ENCODE data around the gene BBS9. TPM values are rescaled to one million over a fixed set of nuclear protein-coding genes. Genes with fewer than 3 reads are reported as not detected.

Gene BBS9
- total and polyA plus RNA-seq, 2 experiments from 2014 or later: 10.2 to 15.0 TPM

- Histone ChIP-seq H3K4me2 (ENCODE audit: unreplicated experiment) (no peak overlapping the region), H3K9ac (no peak overlapping the region), H3F3A (ENCODE audit: insufficient read depth) (no peaks in the 10 kb centered on the region), H3K79me2 (ENCODE audit: insufficient read depth) (no peaks in the 10 kb centered on the region), H3K9me2 (ENCODE audit: insufficient read depth) (no peaks in the 10 kb centered on the region), H4K20me1 (ENCODE audit: insufficient read depth) (no peaks in the 10 kb centered on the region), H3K4me1 (ENCODE audit: insufficient read depth) (peaks cover 8% of the 10 kb centered on the region; the same call in 1 of the 2 replicates), H3K36me3 (ENCODE audit: low read depth) (no peaks in the 10 kb centered on the region), H3K27ac (no peak overlapping the region), H3K9me3 (ENCODE audit: low read depth) (no peaks in the 10 kb centered on the region), H3K27me3 (replicated peaks; ENCODE audit: insufficient read depth) (no peaks in the 10 kb centered on the region), H2AFZ (no peak overlapping the region), H3K4me3 (no peak overlapping the region)
- 76 to 77% methylated on average over 6 of the region's 6 CpGs for WGBS, 2 experiments (ENCODE audit: low coverage in 1 of 2, low lambda C conversion rate in 2 of 2, missing lambda C conversion rate in 2 of 2)
- TF ChIP-seq EZH2 (IDR thresholded peaks at IDR 0.05; ENCODE audit: insufficient read depth, poor library complexity, severe bottlenecking): no peak
- no peak for TF ChIP-seq EZH2phosphoT487 (IDR thresholded peaks at IDR 0.05; ENCODE audit: insufficient read depth, low read depth)
- in situ Hi-C loops (cut with MboI): no loop called here
- DNase-seq: no peak
Observed at GRCh38 chr7:33420311-33420940, 291.1 kb downstream of the BBS9 start.

DNA sequence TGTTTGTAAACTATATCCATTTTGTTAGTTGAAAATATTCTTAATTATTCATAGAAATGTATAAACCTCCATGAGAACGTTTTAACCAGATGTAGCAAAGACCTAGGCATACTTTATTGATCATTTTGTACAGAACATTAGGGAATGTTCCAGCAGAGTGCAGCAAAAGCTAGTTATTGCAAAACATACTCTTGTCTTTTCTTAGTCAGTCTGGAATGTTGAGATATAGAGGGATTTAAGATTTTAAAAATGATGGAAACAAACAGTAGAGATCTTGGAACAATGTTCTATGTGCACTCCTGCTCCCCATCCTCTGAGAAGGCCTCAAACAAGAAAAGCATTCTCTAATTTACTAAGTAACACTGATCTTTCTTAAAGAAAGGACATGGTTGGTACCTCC, 292.1 kb downstream of the BBS9 start:
- Histone ChIP-seq H3K9ac (no peak overlapping the region), H3K36me3 (ENCODE audit: low read depth) (no peaks in the 10 kb centered on the region), H3K4me2 (ENCODE audit: unreplicated experiment) (no peak overlapping the region), H3K27ac (no peak overlapping the region), H3K27me3 (replicated peaks; ENCODE audit: insufficient read depth) (no peaks in the 10 kb centered on the region), H4K20me1 (ENCODE audit: insufficient read depth) (no peaks in the 10 kb centered on the region), H3F3A (ENCODE audit: insufficient read depth) (no peaks in the 10 kb centered on the region), H3K4me1 (ENCODE audit: insufficient read depth) (peaks cover 8% of the 10 kb centered on the region; the same call in 1 of the 2 replicates), H3K79me2 (ENCODE audit: insufficient read depth) (no peaks in the 10 kb centered on the region), H3K4me3 (no peak overlapping the region), H2AFZ (no peak overlapping the region), H3K9me3 (ENCODE audit: low read depth) (no peaks in the 10 kb centered on the region), H3K9me2 (ENCODE audit: insufficient read depth) (no peaks in the 10 kb centered on the region)
- 6 to 8% methylated on average over 1 of the region's 1 CpG for WGBS, 2 experiments (ENCODE audit: low coverage in 1 of 2, low lambda C conversion rate in 2 of 2, missing lambda C conversion rate in 2 of 2)
- in situ Hi-C loops (cut with MboI): no loop called here
- TF ChIP-seq EZH2 (IDR thresholded peaks at IDR 0.05; ENCODE audit: insufficient read depth, poor library complexity, severe bottlenecking): no peak
- TF ChIP-seq EZH2phosphoT487 (IDR thresholded peaks at IDR 0.05; ENCODE audit: insufficient read depth, low read depth): no peak
- DNase-seq: peak; percentile 51

GRCh38 chr7:33422141-33422540, 292.8 kb downstream of the BBS9 start:
- Histone ChIP-seq H3K36me3 (ENCODE audit: low read depth) (no peaks in the 10 kb centered on the region), H3K9me2 (ENCODE audit: insufficient read depth) (no peaks in the 10 kb centered on the region), H3K79me2 (ENCODE audit: insufficient read depth) (no peaks in the 10 kb centered on the region), H3F3A (ENCODE audit: insufficient read depth) (no peaks in the 10 kb centered on the region), H3K27me3 (replicated peaks; ENCODE audit: insufficient read depth) (no peaks in the 10 kb centered on the region), H3K9me3 (ENCODE audit: low read depth) (no peaks in the 10 kb centered on the region), H3K27ac (no peak overlapping the region), H3K4me3 (no peak overlapping the region), H4K20me1 (ENCODE audit: insufficient read depth) (no peaks in the 10 kb centered on the region), H2AFZ (no peak overlapping the region), H3K4me2 (ENCODE audit: unreplicated experiment) (no peak overlapping the region), H3K4me1 (ENCODE audit: insufficient read depth) (peaks cover 8% of the 10 kb centered on the region; the same call in 1 of the 2 replicates), H3K9ac (no peak overlapping the region)
- WGBS, 2 experiments (ENCODE audit: low coverage in 1 of 2, low lambda C conversion rate in 2 of 2, missing lambda C conversion rate in 2 of 2): 96 to 99% methylated on average over 2 of the region's 2 CpGs
- TF ChIP-seq EZH2 (IDR thresholded peaks at IDR 0.05; ENCODE audit: insufficient read depth, poor library complexity, severe bottlenecking) (no peak), EZH2phosphoT487 (IDR thresholded peaks at IDR 0.05; ENCODE audit: insufficient read depth, low read depth) (no peak)
- in situ Hi-C loops (cut with MboI): no loop called here
- DNase-seq: no peak

GRCh38 chr7:33422825-33423645, 293.7 kb downstream of the BBS9 start:
- 96 to 97% methylated on average over 8 of the region's 8 CpGs for WGBS, 2 experiments (ENCODE audit: low coverage in 1 of 2, low lambda C conversion rate in 2 of 2, missing lambda C conversion rate in 2 of 2)
- Histone ChIP-seq H3K9me3 (ENCODE audit: low read depth) (no peaks in the 10 kb centered on the region), H4K20me1 (ENCODE audit: insufficient read depth) (no peaks in the 10 kb centered on the region), H3K4me2 (ENCODE audit: unreplicated experiment) (no peak overlapping the region), H3K36me3 (ENCODE audit: low read depth) (no peaks in the 10 kb centered on the region), H3K9ac (no peak overlapping the region), H3K4me1 (ENCODE audit: insufficient read depth) (peaks cover 8% of the 10 kb centered on the region; the same call in 1 of the 2 replicates), H3K27me3 (replicated peaks; ENCODE audit: insufficient read depth) (no peaks in the 10 kb centered on the region), H3K4me3 (no peak overlapping the region), H3K79me2 (ENCODE audit: insufficient read depth) (no peaks in the 10 kb centered on the region), H2AFZ (no peak overlapping the region), H3F3A (ENCODE audit: insufficient read depth) (no peaks in the 10 kb centered on the region), H3K9me2 (ENCODE audit: insufficient read depth) (no peaks in the 10 kb centered on the region), H3K27ac (no peak overlapping the region)
- in situ Hi-C loops (cut with MboI): no loop called here
- no peak for TF ChIP-seq EZH2 (IDR thresholded peaks at IDR 0.05; ENCODE audit: insufficient read depth, poor library complexity, severe bottlenecking)
- no peak for TF ChIP-seq EZH2phosphoT487 (IDR thresholded peaks at IDR 0.05; ENCODE audit: insufficient read depth, low read depth)
- no peak for DNase-seq

All from GM23248 (cell line).